ENCODE results near the gene PLD4. TPM values are rescaled to one million over a fixed set of nuclear protein-coding genes. Genes with fewer than 3 reads are reported as not detected.

PLD4 gene
- total RNA-seq, 1 donor from 2014 or later = 0.21 TPM

DNA sequence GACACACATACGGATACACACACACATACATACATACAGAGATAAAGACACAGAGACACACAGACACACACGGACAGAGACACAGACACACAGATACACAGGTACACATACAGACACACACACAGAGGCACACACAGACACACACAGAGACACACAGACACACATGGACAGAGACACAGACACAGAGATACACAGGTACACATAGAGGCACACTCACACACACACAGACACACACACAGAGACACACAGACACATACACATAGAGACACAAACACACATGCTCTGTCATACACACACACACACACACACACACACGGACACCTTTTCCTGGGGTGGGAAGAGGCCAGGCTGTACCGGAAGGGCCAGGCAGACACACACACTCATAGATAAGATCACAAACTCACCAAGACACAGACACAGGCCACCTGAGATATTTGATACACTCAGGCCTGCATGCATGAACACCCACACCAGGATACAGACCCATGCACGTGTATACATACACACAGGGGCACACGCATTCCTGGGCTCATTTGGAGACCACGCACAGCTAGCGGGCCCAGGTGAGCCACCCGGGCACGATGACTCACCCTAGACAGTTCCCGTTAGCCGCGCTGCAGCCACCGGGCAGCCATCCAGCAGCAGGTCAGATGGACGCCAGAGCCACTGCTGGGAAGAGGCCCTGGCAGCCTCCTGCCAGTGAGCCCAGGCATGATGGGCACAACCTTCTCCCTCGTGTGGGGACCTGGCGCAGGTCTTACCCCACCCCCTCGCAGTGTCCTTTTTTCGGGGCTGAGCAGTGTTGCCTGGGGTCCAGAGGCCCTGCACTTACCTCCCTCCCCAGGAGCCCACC, 55.3 kb downstream of the PLD4 start:
- H3K36me3 Mint-ChIP-seq (ENCODE audit: low read depth) = no peaks in the 10 kb centered on the region
- H3K9me3 Mint-ChIP-seq = no peaks in the 10 kb centered on the region
- peaks cover 11% of the 10 kb centered on the region for H3K4me1 Mint-ChIP-seq (ENCODE audit: low read depth)
- no peak overlapping the region for H3K27ac Mint-ChIP-seq
- peak overlapping the region; percentile 1 for H3K4me3 Mint-ChIP-seq
- intact Hi-C loops (cut with micrococcal nuclease) = loop anchor here (5.0 kb wide), 2 partner anchors 48 to 372 kb away; no protein-coding TSS in a partner anchor
- peaks cover 19% of the 10 kb centered on the region for H3K27me3 Mint-ChIP-seq (ENCODE audit: insufficient read depth)
- no peak for DNase-seq (ENCODE audit: low spot score)

DNA sequence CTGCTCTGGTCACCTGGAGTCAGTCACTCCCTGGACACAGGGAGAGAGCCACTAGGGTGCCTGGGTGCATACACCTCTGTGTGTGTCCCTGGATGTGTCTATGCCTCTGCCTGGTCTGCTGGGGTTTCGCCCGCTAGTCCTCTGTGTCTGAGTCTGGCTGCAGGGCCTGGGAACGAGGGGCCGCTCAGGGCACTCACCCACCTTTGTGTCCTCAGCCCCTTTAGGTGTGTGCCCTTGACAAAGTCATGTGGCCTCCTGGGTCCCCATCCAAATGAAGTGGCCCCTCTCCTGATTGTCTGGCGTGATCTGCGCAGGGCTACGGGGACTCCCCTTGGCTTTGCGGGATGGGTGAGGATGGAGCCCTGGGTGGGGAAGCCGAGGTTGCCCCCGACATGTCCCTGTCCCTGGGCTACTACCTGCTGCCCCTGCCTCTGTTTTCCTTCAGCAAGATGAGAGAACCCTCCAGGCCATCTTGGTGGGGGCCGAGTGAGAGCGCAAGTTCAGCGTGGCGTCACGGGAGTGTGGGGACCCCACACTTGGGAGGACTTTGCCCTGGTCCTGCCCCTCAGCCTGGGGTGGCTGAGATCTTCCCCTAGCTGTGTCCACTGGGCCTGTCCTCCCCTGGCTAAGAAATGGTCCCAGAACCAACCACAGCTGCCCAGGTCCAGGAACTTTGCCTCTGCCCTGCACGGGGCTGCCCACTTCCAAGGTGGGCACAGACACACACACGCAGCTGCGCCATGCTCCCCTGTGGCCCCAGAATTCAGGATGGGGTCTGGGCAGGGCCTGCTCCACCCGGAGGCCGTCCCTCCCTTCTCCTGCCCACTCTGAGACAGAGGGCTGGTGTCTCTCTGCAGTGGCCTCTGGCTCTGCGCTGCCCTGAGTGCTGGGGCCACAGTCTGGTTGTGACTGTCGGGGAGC, 56.2 kb downstream of the PLD4 start:
- Mint-ChIP-seq H3K9me3 (no peaks in the 10 kb centered on the region), H3K36me3 (ENCODE audit: low read depth) (no peaks in the 10 kb centered on the region), H3K4me1 (ENCODE audit: low read depth) (peaks cover 6% of the 10 kb centered on the region), H3K27ac (no peak overlapping the region), H3K27me3 (ENCODE audit: insufficient read depth) (peaks cover 19% of the 10 kb centered on the region), H3K4me3 (no peak overlapping the region)
- intact Hi-C loops (cut with micrococcal nuclease) = no loop called here
- DNase-seq (ENCODE audit: low spot score) = no peak

DNA sequence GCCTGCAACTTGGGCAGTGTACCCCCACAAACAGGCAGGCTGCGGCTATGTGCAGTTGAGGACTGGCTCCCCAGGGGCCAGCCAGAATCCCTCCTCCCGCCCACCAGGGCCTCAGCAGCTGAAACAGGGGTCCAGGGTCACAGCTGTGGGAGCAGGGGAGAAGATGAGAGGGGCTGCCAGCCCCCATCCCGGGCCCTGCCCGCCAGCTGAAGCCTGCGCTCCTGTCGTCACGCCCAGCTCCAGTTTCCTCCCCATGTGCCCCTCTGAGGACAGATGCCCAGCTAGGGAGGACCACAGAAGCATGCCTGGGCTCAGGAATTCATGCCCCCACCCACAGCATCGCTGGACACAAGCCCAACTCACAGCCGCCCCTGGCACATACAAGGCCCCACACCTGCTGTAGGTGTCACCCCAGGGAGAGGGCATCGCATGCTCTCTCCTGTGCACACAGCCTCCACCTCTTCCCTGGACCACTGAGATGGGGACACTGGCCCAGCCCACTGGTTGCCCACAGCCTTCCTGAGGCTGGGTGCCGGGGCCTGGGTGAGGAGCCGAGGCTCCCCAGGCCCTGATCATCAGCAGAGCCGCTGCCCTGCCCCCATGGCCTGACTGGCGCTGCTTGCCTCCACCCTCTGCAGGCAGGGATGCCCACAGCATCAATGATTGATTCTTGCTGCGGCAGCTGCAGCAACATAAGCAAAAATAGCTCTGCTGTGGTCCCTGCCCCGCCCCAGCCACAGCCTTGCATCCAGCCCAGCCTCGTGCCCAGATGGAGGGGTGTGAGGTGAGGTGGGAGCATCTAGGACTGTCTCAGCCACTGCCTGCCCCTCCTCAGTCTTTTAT, 57.2 kb downstream of the PLD4 start:
- no peaks in the 10 kb centered on the region for H3K36me3 Mint-ChIP-seq (ENCODE audit: low read depth)
- H3K9me3 Mint-ChIP-seq = no peaks in the 10 kb centered on the region
- no peak overlapping the region for H3K4me3 Mint-ChIP-seq
- H3K27ac Mint-ChIP-seq = no peak overlapping the region
- peaks cover 16% of the 10 kb centered on the region for H3K27me3 Mint-ChIP-seq (ENCODE audit: insufficient read depth)
- intact Hi-C loops (cut with micrococcal nuclease) = no loop called here
- no peak for DNase-seq (ENCODE audit: low spot score)
- H3K4me1 Mint-ChIP-seq (ENCODE audit: low read depth) = no peaks in the 10 kb centered on the region

- intact Hi-C loops (cut with micrococcal nuclease) = no loop called here
- no peak for DNase-seq (ENCODE audit: low spot score)
- Mint-ChIP-seq H3K4me1 (ENCODE audit: low read depth) (no peaks in the 10 kb centered on the region), H3K9me3 (no peaks in the 10 kb centered on the region), H3K4me3 (no peak overlapping the region), H3K36me3 (ENCODE audit: low read depth) (no peaks in the 10 kb centered on the region), H3K27ac (no peak overlapping the region), H3K27me3 (ENCODE audit: insufficient read depth) (peaks cover 17% of the 10 kb centered on the region)
These were observed 58.0 kb downstream of the PLD4 start for GRCh38 chr14:104982548-104983230.

Other genes starting within 250 kb of the PLD4 start
- 86.6 and 91.6 TPM in 2 replicates for gene INF2, start 235.3 kb upstream of the PLD4 start, total RNA-seq
- gene ADSS1, start 200.7 kb upstream of the PLD4 start, total RNA-seq = 1.1 and 1.2 TPM in 2 replicates
- 111 and 113 TPM in 2 replicates for gene SIVA1, start 171.7 kb upstream of the PLD4 start, total RNA-seq
- gene AKT1, start 129.1 kb upstream of the PLD4 start, total RNA-seq = 137 and 140 TPM in 2 replicates
- gene ZBTB42, start 123.8 kb upstream of the PLD4 start, total RNA-seq = 5.9 and 6.1 TPM in 2 replicates
- gene CEP170B, start 59.6 kb upstream of the PLD4 start, total RNA-seq = 9.8 and 10.7 TPM in 2 replicates
- 0.02 and 0.05 TPM in 2 replicates for gene AHNAK2, start 53.5 kb downstream of the PLD4 start, total RNA-seq
- gene CLBA1, start 60.9 kb downstream of the PLD4 start, total RNA-seq = 3.1 TPM in 2 replicates
- gene CDCA4, start 96.2 kb downstream of the PLD4 start, total RNA-seq = 62.5 and 63.7 TPM in 2 replicates
- gene GPR132, start 140.6 kb downstream of the PLD4 start, total RNA-seq = 24.6 and 24.9 TPM in 2 replicates
- 6.5 and 7.4 TPM in 2 replicates for gene JAG2, start 243.9 kb downstream of the PLD4 start, total RNA-seq

All from activated T-helper 1 cell treated with anti-CD3 and anti-CD28 coated beads, Interleukin-12 subunit alpha, Interleukin-12 subunit beta, Interleukin-2, Interleukin-4 antibody, amounts not matched to agents 30 ng/mL and 10 ng/mL and 1 ng/mL, durations not matched to agents 14 hours and 24 hours and 36 hours (primary cell).